ENCODE results near the gene SRBD1.

SRBD1 gene

GRCh38 chr2:45602624-45603023, 8.4 kb downstream of the SRBD1 start:
- H3K4me3 ChIP-seq (ENCODE audit: low read depth, low read length): no peak overlapping the region

GRCh38 chr2:45598545-45598944, 12.5 kb downstream of the SRBD1 start:
- no peak overlapping the region for H3K4me3 ChIP-seq (ENCODE audit: low read depth, low read length)

GRCh38 chr2:45596761-45597160, 14.3 kb downstream of the SRBD1 start:
- no peak overlapping the region for H3K4me3 ChIP-seq (ENCODE audit: low read depth, low read length)

GRCh38 chr2:45595721-45596435, 15.2 kb downstream of the SRBD1 start:
- H3K4me3 ChIP-seq (ENCODE audit: low read depth, low read length): no peak overlapping the region

- H3K4me3 ChIP-seq (ENCODE audit: low read depth, low read length): no peak overlapping the region
Observed at GRCh38 chr2:45591073-45591472, 20.0 kb downstream of the SRBD1 start.

GRCh38 chr2:45588158-45588829, 22.8 kb downstream of the SRBD1 start:
- no peak overlapping the region for H3K4me3 ChIP-seq (ENCODE audit: low read depth, low read length)

GRCh38 chr2:45586600-45586999, 24.5 kb downstream of the SRBD1 start:
- H3K4me3 ChIP-seq (ENCODE audit: low read depth, low read length): no peak overlapping the region

- no peak overlapping the region for H3K4me3 ChIP-seq (ENCODE audit: low read depth, low read length)
Observed at GRCh38 chr2:45585267-45585861, 25.7 kb downstream of the SRBD1 start.

- no peak overlapping the region for H3K4me3 ChIP-seq (ENCODE audit: low read depth, low read length)
Observed at GRCh38 chr2:45583977-45584376, 27.1 kb downstream of the SRBD1 start.

GRCh38 chr2:45582522-45582921, 28.5 kb downstream of the SRBD1 start:
- no peak overlapping the region for H3K4me3 ChIP-seq (ENCODE audit: low read depth, low read length)

- H3K4me3 ChIP-seq (ENCODE audit: low read depth, low read length): no peak overlapping the region
Observed at GRCh38 chr2:45578056-45578843, 32.8 kb downstream of the SRBD1 start.

GRCh38 chr2:45577441-45577840, 33.6 kb downstream of the SRBD1 start:
- no peak overlapping the region for H3K4me3 ChIP-seq (ENCODE audit: low read depth, low read length)

- no peak overlapping the region for H3K4me3 ChIP-seq (ENCODE audit: low read depth, low read length)
Observed at GRCh38 chr2:45575881-45576280, 35.2 kb downstream of the SRBD1 start.

- no peak overlapping the region for H3K4me3 ChIP-seq (ENCODE audit: low read depth, low read length)
Observed at GRCh38 chr2:45572979-45573378, 38.1 kb downstream of the SRBD1 start.

- H3K4me3 ChIP-seq (ENCODE audit: low read depth, low read length): no peak overlapping the region
Observed at GRCh38 chr2:45571940-45572339, 39.1 kb downstream of the SRBD1 start.

GRCh38 chr2:45570671-45571334, 40.3 kb downstream of the SRBD1 start:
- H3K4me3 ChIP-seq (ENCODE audit: low read depth, low read length): no peak overlapping the region

- H3K4me3 ChIP-seq (ENCODE audit: low read depth, low read length): no peak overlapping the region
Observed at GRCh38 chr2:45568935-45569334, 42.1 kb downstream of the SRBD1 start.

- no peak overlapping the region for H3K4me3 ChIP-seq (ENCODE audit: low read depth, low read length)
Observed at GRCh38 chr2:45567974-45568789, 42.9 kb downstream of the SRBD1 start.

- H3K4me3 ChIP-seq (ENCODE audit: low read depth, low read length): no peak overlapping the region
Observed at GRCh38 chr2:45567288-45567963, 43.6 kb downstream of the SRBD1 start.

GRCh38 chr2:45559436-45559835, 51.6 kb downstream of the SRBD1 start:
- no peak overlapping the region for H3K4me3 ChIP-seq (ENCODE audit: low read depth, low read length)
